ENCODE measurements around the gene IFT20.

Gene IFT20

GRCh38 chr17:28363186-28363585, 27.9 kb upstream of the IFT20 start:
- Histone ChIP-seq H3K4me3 (ENCODE audit: low read length, poor library complexity, severe bottlenecking) (no peak overlapping the region), H3K9me2 (replicated peaks; ENCODE audit: low read depth, low read length) (no peaks in the 10 kb centered on the region), H3K4me1 (ENCODE audit: insufficient read depth, low read length, poor library complexity, severe bottlenecking) (peaks cover 7% of the 10 kb centered on the region), H3K36me3 (ENCODE audit: insufficient read depth, low read length) (peaks cover 17% of the 10 kb centered on the region; the same call in 1 of the 2 replicates), H3K9me3 (ENCODE audit: insufficient read depth, low read depth, low read length) (no peaks in the 10 kb centered on the region), H3K9ac (ENCODE audit: low read depth, low read length, poor library complexity, severe bottlenecking) (no peak overlapping the region), H3K79me2 (ENCODE audit: insufficient read depth, low read length) (peaks cover 10% of the 10 kb centered on the region; the same call in 1 of the 2 replicates), H2AFZ (ENCODE audit: low read length) (no peak overlapping the region), H4K20me1 (ENCODE audit: insufficient read depth, low read length, poor library complexity, severe bottlenecking) (no peaks in the 10 kb centered on the region), H3K4me2 (ENCODE audit: low read depth, low read length, poor library complexity, severe bottlenecking) (no peak overlapping the region), H3K27me3 (ENCODE audit: insufficient read depth, low read length, poor library complexity, severe bottlenecking) (no peaks in the 10 kb centered on the region), H3F3A (ENCODE audit: low read depth) (no peaks in the 10 kb centered on the region)
- TF ChIP-seq CTCF (conservative IDR thresholded peaks at IDR 0.05; ENCODE audit: low read length) (no peak), EZH2phosphoT487 (IDR thresholded peaks at IDR 0.05; ENCODE audit: borderline replicate concordance) (no peak)

- Histone ChIP-seq H3K79me2 (ENCODE audit: insufficient read depth, low read length) (peaks cover 40% of the 10 kb centered on the region), H4K20me1 (ENCODE audit: insufficient read depth, low read length, poor library complexity, severe bottlenecking) (peaks cover 5% of the 10 kb centered on the region), H3K9me2 (replicated peaks; ENCODE audit: low read depth, low read length) (no peaks in the 10 kb centered on the region), H3F3A (ENCODE audit: low read depth) (no peaks in the 10 kb centered on the region), H3K4me1 (ENCODE audit: insufficient read depth, low read length, poor library complexity, severe bottlenecking) (peaks cover 26% of the 10 kb centered on the region), H3K36me3 (ENCODE audit: insufficient read depth, low read length) (peaks cover 19% of the 10 kb centered on the region; the same call in 1 of the 2 replicates), H2AFZ (ENCODE audit: low read length) (peak overlapping the region; percentile 81), H3K9me3 (ENCODE audit: insufficient read depth, low read depth, low read length) (no peaks in the 10 kb centered on the region), H3K4me2 (ENCODE audit: low read depth, low read length, poor library complexity, severe bottlenecking) (peak overlapping the region; percentile 96), H3K4me3 (ENCODE audit: low read length, poor library complexity, severe bottlenecking) (peak overlapping the region; percentile 81), H3K9ac (ENCODE audit: low read depth, low read length, poor library complexity, severe bottlenecking) (peak overlapping the region; percentile 96), H3K27me3 (ENCODE audit: insufficient read depth, low read length, poor library complexity, severe bottlenecking) (no peaks in the 10 kb centered on the region)
- TF ChIP-seq EZH2phosphoT487 (IDR thresholded peaks at IDR 0.05; ENCODE audit: borderline replicate concordance) (no peak), CTCF (conservative IDR thresholded peaks at IDR 0.05; ENCODE audit: low read length) (no peak)
Observed at GRCh38 chr17:28357901-28358197, 22.6 kb upstream of the IFT20 start.

- Histone ChIP-seq H3K9me2 (replicated peaks; ENCODE audit: low read depth, low read length) (no peaks in the 10 kb centered on the region), H3K79me2 (ENCODE audit: insufficient read depth, low read length) (peaks cover 40% of the 10 kb centered on the region), H2AFZ (ENCODE audit: low read length) (peak within 1 kb of the TSS; percentile 93), H3K9me3 (ENCODE audit: insufficient read depth, low read depth, low read length) (no peaks in the 10 kb centered on the region), H4K20me1 (ENCODE audit: insufficient read depth, low read length, poor library complexity, severe bottlenecking) (peaks cover 5% of the 10 kb centered on the region), H3K4me1 (ENCODE audit: insufficient read depth, low read length, poor library complexity, severe bottlenecking) (peaks cover 26% of the 10 kb centered on the region), H3F3A (ENCODE audit: low read depth) (no peaks in the 10 kb centered on the region), H3K4me3 (ENCODE audit: low read length, poor library complexity, severe bottlenecking) (peak within 1 kb of the TSS; percentile 81), H3K4me2 (ENCODE audit: low read depth, low read length, poor library complexity, severe bottlenecking) (peak within 1 kb of the TSS; percentile 99), H3K36me3 (ENCODE audit: insufficient read depth, low read length) (peaks cover 22% of the 10 kb centered on the region; the same call in 1 of the 2 replicates), H3K9ac (ENCODE audit: low read depth, low read length, poor library complexity, severe bottlenecking) (peak within 1 kb of the TSS; percentile 96), H3K27me3 (ENCODE audit: insufficient read depth, low read length, poor library complexity, severe bottlenecking) (no peaks in the 10 kb centered on the region)
- TF ChIP-seq CTCF (conservative IDR thresholded peaks at IDR 0.05; ENCODE audit: low read length), result no peak
- no peak for TF ChIP-seq EZH2phosphoT487 (IDR thresholded peaks at IDR 0.05; ENCODE audit: borderline replicate concordance)
Observed at GRCh38 chr17:28357061-28357900, 22.0 kb upstream of the IFT20 start, which contains the start of gene POLDIP2. Gene POLDIP2, minus strand, starts transcription at chr17:28357527. Its CDS starts 79 bp downstream, at chr17:28357448.
